Left ventricle myocardium inferior (tissue), 1 donor: ENCODE results near the gene GTSE1. TPM values are rescaled to one million over a fixed set of nuclear protein-coding genes. Genes with fewer than 3 reads are reported as not detected.
A peak's percentile ranks its signal among the peaks of the same experiment; 100 is the strongest.

Experiments used
- DNase-seq: peaks from one replicate; pipeline ENCODE4 v3.0.0-alpha.2; 2020
- H3K27ac ChIP-seq: fragments of 200-600 bp; replicated peaks from 2 replicates; pipeline ENCODE4 v1.8.0; 2021
- H3K27me3 ChIP-seq: fragments of 200-600 bp; 2 replicates; pipeline ENCODE4 v1.8.0; 2021; ENCODE audit warnings: low read depth
- H3K36me3 ChIP-seq: fragments of 200-600 bp; 2 replicates; pipeline ENCODE4 v1.8.0; 2021
- H3K4me1 ChIP-seq: fragments of 200-600 bp; 2 replicates; pipeline ENCODE4 v1.8.0; 2021
- H3K4me3 ChIP-seq: fragments of 200-600 bp; 2 replicates; pipeline ENCODE4 v1.8.0; 2021; ENCODE audit warnings: mild to moderate bottlenecking, moderate library complexity
- H3K9me3 ChIP-seq: fragments of 200-600 bp; replicated peaks from 2 replicates; pipeline ENCODE4 v1.8.0; 2021
- CTCF ChIP-seq: fragments of 200-600 bp; IDR thresholded peaks from 2 replicates; pipeline ENCODE4 v1.8.0; 2021; ENCODE audit warnings: antibody characterized with exemption, mild to moderate bottlenecking, borderline replicate concordance
- intact Hi-C: fragments of 100-400 bp; cut with micrococcal nuclease; formaldehyde crosslinking; loops from one replicate; pipeline ENCODE4 v1.11.0; 2022
- total RNA-seq: library from RNA; stranded (reverse); fragmentation: NEBNext Ultra II Directional; extraction: Animal tissue kit (Norgen Biotek cat#: 25700); gene quantifications from one replicate; pipeline ENCODE4 v1.2.1, GENCODE V29; 2021
- donor health status: DM: no; HTN: yes; CAD: no; lungs with severe emphysema.

GTSE1 gene
- total RNA-seq, 1 donor from 2014 or later = 0.25 TPM

DNA sequence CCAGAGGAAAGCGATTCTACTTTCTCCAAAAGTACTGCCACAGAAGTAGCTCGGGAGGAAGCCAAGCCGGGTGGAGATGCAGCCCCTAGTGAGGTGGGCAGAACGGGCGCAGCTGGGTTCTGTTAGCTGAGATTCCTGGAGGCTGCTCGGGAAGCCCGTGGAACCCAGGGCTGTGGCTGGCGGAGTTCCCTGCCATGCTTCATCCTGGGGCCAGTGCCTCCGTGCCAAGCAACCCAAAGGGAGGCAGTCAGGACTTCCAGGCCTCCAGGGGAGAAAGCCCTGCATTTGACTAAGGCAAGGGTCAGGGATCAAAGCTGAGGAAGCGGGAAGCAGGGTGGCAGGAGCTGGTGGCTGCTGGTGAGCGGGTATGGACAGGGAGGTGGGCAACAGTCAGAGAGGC is 32.1 kb downstream of the GTSE1 start:
- intact Hi-C loops = no loop called here
- H3K4me3 ChIP-seq = no peak overlapping the region
- DNase-seq = no peak
- H3K9me3 ChIP-seq = no peaks in the 10 kb centered on the region
- TF ChIP-seq CTCF = no peak
- H3K36me3 ChIP-seq = no peaks in the 10 kb centered on the region
- H3K4me1 ChIP-seq = no peaks in the 10 kb centered on the region
- no peaks in the 10 kb centered on the region for H3K27me3 ChIP-seq
- no peak overlapping the region for H3K27ac ChIP-seq

- no peak for DNase-seq
- intact Hi-C loops = no loop called here
- no peak overlapping the region for H3K4me3 ChIP-seq
- no peaks in the 10 kb centered on the region for H3K36me3 ChIP-seq
- H3K4me1 ChIP-seq = peaks cover under 1% of the 10 kb centered on the region
- H3K27me3 ChIP-seq = no peaks in the 10 kb centered on the region
- TF ChIP-seq CTCF = no peak
- no peaks in the 10 kb centered on the region for H3K9me3 ChIP-seq
- no peak overlapping the region for H3K27ac ChIP-seq
These were observed 32.9 kb downstream of the GTSE1 start for GRCh38 chr22:46329616-46330015.

DNA sequence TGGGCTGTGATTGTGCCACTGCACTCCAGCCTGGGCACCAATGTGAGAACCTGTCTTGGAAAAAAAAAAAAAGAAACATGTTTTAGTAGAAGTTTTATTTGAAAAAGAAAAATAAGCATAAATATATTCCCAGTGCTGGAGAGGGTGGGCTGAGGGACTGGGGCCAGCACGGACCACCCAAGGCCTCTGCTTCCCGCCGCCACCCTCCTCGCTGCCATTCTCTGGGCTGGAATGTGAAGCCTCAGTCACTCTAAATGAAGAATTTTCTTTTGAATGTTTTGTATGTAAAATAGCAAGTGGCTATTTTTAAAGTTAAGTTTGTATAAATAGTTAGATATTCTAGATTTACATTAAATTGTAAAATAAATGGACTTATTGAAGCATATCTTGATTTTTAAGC is 33.8 kb downstream of the GTSE1 start:
- DNase-seq = no peak
- Histone ChIP-seq H3K36me3 (no peaks in the 10 kb centered on the region), H3K9me3 (no peaks in the 10 kb centered on the region), H3K27ac (no peak overlapping the region), H3K27me3 (no peaks in the 10 kb centered on the region), H3K4me1 (peaks cover 9% of the 10 kb centered on the region), H3K4me3 (no peak overlapping the region)
- intact Hi-C loops = no loop called here
- no peak for TF ChIP-seq CTCF

DNA sequence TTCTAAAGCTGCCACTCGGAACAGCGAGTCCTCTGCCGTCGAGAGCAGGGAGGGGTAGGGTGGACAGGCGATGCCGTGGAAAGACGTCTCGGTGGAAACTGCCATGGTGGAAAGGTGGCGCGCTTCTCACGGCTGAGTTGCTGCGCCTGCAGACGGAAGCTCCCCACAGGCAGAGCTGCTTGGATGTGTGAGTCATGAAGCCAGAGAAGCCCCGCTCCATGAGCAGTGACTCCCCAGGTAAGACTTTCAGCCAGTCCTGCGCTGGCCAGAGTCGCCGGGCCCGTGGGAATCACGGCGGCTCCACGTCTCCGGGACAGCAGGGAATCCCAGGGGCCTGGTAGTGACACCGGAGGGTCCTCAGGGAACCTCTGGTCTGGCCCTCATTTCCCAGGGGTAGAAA is 34.8 kb downstream of the GTSE1 start:
- H3K4me1 ChIP-seq = peaks cover 20% of the 10 kb centered on the region
- H3K9me3 ChIP-seq = no peaks in the 10 kb centered on the region
- no peak overlapping the region for H3K27ac ChIP-seq
- no peaks in the 10 kb centered on the region for H3K36me3 ChIP-seq
- intact Hi-C loops = no loop called here
- no peak overlapping the region for H3K4me3 ChIP-seq
- TF ChIP-seq CTCF = no peak
- H3K27me3 ChIP-seq = no peaks in the 10 kb centered on the region
- no peak for DNase-seq

DNA sequence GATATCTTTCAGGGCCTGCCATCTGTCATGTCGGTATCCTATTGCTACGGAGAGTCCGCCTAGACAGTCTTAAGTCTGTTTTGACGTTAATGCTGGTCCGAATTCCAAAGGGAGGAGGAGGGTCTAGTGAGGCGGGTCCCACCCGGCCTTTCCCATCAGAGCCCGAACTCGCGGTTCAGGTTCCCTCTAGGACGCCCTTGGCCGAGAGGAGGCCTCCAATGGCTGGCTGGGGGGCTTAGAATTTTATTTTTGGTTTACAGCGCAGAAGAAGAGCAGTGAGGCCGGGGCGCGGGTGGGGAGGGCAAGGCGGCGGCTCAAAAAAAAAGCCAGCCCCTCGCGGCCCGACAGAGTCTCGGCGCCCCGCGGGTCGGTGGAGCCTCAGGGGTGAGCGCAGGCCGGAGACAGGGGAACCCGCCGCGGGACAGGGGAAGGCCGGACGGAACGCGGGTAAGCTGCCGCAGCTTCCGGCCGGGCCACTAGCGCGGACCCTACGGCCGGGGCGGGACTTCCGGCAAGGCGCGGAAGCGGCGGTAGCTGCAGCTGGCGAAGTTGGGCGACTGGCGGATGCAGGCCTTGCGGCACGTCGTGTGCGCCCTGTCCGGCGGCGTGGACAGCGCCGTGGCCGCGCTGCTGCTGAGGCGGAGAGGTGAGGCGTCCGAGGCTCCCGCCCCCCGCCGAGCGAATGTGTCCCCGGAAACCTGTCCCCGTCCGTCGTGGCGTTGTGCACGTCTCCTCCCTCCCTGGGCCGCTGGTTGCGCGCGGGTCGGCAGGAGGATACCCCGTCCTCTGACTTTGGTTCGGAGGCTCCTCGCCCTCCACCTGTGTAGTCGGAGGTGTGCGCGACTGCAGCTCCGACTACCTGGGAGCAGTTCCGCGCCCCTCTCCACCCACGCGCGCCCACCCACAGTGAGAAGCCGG is 38.8 kb downstream of the GTSE1 start, which contains the start of gene TRMU:
TSS of gene TRMU (plus strand) at position 514 of the 918 bp plus-strand sequence. CDS start at position 565, 51 bp downstream.
- Histone ChIP-seq H3K4me1 (peaks cover 43% of the 10 kb centered on the region), H3K9me3 (no peaks in the 10 kb centered on the region), H3K4me3 (peak within 1 kb of the TSS; percentile 98), H3K36me3 (peaks cover 30% of the 10 kb centered on the region), H3K27ac (peak within 1 kb of the TSS; percentile 96), H3K27me3 (no peaks in the 10 kb centered on the region)
- intact Hi-C loops = no loop called here
- DNase-seq = peak; percentile 90
- peak; percentile 15 for TF ChIP-seq CTCF
